Esophagus squamous epithelium (tissue), 5 donors: ENCODE data around the gene FGGY. TPM values are rescaled to one million over a fixed set of nuclear protein-coding genes. Genes with fewer than 3 reads are reported as not detected.

ENCODE experiments used
- DNase-seq: peaks from one replicate; lab custom pipeline; 2025; lab: John Stamatoyannopoulos, UW
- H3K27ac ChIP-seq, 4 donors: fragments of 200-600 bp; sonication (generic); one replicate each; pipeline ENCODE4 v1.5.1; 2016 to 2019; ENCODE audit warnings: mild to moderate bottlenecking in 1 of 4
- H3K27me3 ChIP-seq, 4 donors: fragments of 200-600 bp; sonication (generic); 1 replicate in 3 of 4; 2 replicates in 1 of 4; pipeline versions ENCODE4 v1.5.1 to v1.6.0; 2017 to 2021; ENCODE audit warnings: antibody characterized with exemption in 1 of 4
- H3K36me3 ChIP-seq, 3 donors: fragments of 200-600 bp; sonication (generic); one replicate each; pipeline ENCODE4 v1.5.1; 2016 to 2019
- H3K4me1 ChIP-seq, 3 donors: fragments of 200-600 bp; sonication (generic); one replicate each; pipeline ENCODE4 v1.5.1; 2017 to 2019
- H3K4me3 ChIP-seq, 4 donors: fragments of 200-600 bp; sonication (generic); 1 replicate in 3 of 4; 2 replicates in 1 of 4; pipeline ENCODE4 v1.5.1; 2016 to 2019; ENCODE audit warnings: mild to moderate bottlenecking in 2 of 4, moderate library complexity in 1 of 4
- H3K9me3 ChIP-seq, 3 donors: fragments of 200-600 bp; sonication (generic); one replicate each; pipeline ENCODE4 v1.5.1; 2016 to 2019
- POLR2A ChIP-seq, 4 donors: fragments of 450-650 bp; IDR thresholded peaks; one replicate each; pipeline ENCODE4 v1.6.1; 2017; ENCODE audit warnings: antibody characterized with exemption in 4 of 4, mild to moderate bottlenecking in 4 of 4, moderate library complexity in 3 of 4
- WGBS, 2 donors: methylation state at CpG; one replicate each; pipeline ENCODE4 v1.1.5; 2018; 5-methylcytosine and 5-hydroxymethylcytosine counted together
- intact Hi-C: fragments of 100-400 bp; cut with DNase I; formaldehyde crosslinking; loops from one replicate; pipeline ENCODE4 v1.15.0; 2022
- total RNA-seq, 4 donors: library from RNA; depleted of rRNA; stranded (reverse); fragments of >200 nt; gene quantifications; one replicate each; pipeline ENCODE4 v1.1.0, GENCODE V29; 2016
- TF ChIP-seq, protein P1 (sequence below), 6 experiments: fragments of 450-650 bp in 4 of 6; fragments of 200-600 bp in 2 of 6; sonication (generic) in 2 of 6; IDR thresholded peaks; one replicate each; pipeline ENCODE4 v1.5.1; 2016 to 2019; ENCODE audit warnings: antibody characterized with exemption in 6 of 6, mild to moderate bottlenecking in 4 of 6, moderate library complexity in 4 of 6
- donor health status: DM: yes; HTN: yes; CAD: no.

FGGY gene
- total RNA-seq, 4 donors from 2014 or later, result 6.0 to 18.1 (median 9.3) TPM

DNA sequence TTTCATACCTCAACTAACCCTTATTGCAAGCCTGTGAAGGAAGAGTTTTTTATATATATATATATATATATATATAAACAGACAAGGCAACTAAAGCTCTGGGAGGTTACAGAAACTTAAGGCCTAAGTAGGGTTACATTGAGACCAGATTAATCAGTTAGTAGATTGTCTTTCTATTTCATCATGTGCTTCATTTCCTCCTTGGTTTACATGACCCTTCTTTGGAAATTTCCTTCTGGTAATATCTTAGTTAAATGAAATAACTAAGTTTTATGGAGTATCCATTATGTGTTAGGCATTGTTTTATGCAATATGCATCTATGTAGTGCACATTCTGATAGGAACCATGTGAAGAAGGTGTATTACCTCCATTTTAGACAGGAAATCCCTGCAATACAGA, 112.7 kb downstream of the FGGY start:
- no peaks in the 10 kb centered on the region for H3K27me3 ChIP-seq
- H3K36me3 ChIP-seq, result no peaks in the 10 kb centered on the region
- H3K4me1 ChIP-seq, result peaks cover 0 to 8% (median 2%) of the 10 kb centered on the region in 3 donors
- no peak overlapping the region for H3K4me3 ChIP-seq
- intact Hi-C loops, result no loop called here
- TF ChIP-seq, protein P1, sequence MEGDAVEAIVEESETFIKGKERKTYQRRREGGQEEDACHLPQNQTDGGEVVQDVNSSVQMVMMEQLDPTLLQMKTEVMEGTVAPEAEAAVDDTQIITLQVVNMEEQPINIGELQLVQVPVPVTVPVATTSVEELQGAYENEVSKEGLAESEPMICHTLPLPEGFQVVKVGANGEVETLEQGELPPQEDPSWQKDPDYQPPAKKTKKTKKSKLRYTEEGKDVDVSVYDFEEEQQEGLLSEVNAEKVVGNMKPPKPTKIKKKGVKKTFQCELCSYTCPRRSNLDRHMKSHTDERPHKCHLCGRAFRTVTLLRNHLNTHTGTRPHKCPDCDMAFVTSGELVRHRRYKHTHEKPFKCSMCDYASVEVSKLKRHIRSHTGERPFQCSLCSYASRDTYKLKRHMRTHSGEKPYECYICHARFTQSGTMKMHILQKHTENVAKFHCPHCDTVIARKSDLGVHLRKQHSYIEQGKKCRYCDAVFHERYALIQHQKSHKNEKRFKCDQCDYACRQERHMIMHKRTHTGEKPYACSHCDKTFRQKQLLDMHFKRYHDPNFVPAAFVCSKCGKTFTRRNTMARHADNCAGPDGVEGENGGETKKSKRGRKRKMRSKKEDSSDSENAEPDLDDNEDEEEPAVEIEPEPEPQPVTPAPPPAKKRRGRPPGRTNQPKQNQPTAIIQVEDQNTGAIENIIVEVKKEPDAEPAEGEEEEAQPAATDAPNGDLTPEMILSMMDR (IDR thresholded peaks at IDR 0.05), result no peak
- no peak for TF ChIP-seq POLR2A (IDR thresholded peaks at IDR 0.05)
- no peaks in the 10 kb centered on the region for H3K9me3 ChIP-seq
- H3K27ac ChIP-seq, result no peak overlapping the region
- no peak for DNase-seq

DNA sequence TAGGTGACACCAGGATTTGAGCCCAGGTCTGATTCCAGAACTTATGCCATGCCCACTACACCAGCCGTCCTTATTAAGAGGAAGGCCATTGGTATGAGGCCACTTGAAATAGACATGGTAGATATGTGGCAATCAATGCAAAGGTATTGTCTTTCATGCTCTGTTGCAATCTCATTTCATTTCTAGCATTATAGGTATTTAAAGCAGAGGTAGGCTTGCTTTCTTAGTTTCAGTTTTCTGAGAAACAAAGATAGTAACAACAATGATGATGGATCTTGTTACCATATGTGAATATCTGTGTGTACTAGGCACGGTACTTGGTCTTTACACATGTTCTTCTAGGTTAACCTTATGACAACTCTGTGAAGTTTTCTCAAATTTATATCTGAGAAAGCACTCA, 113.1 kb downstream of the FGGY start:
- 93 to 95% methylated on average over 2 of the region's 2 CpGs for WGBS, 2 donors
- TF ChIP-seq POLR2A (IDR thresholded peaks at IDR 0.05), result no peak
- TF ChIP-seq, protein P1 (IDR thresholded peaks at IDR 0.05), result no peak
- intact Hi-C loops, result no loop called here
- Histone ChIP-seq H3K4me3 (no peak overlapping the region), H3K9me3 (no peaks in the 10 kb centered on the region), H3K36me3 (no peaks in the 10 kb centered on the region), H3K27me3 (no peaks in the 10 kb centered on the region), H3K4me1 (peaks cover 0 to 8% (median 2%) of the 10 kb centered on the region in 3 donors), H3K27ac (no peak overlapping the region)
- DNase-seq, result no peak

DNA sequence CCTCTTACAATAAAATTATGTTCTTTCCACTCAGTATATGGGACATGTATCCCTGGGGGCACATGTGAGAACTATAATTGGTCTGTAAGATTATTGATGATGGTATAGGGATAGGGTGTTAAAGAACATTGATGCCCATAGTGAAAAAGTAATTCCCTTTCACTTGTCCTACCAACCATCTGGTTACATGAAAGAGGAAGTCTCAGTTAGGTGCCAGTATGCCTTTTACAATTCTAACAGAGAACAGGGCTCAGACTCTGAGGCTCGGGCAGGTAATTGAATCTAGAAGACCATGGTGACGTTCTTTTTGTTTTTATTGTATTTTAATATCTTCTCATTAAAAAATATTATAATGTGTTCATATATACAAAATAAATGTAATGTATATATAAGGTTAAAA, 113.6 kb downstream of the FGGY start:
- WGBS, 2 donors, result 93 to 97% methylated on average over 2 of the region's 2 CpGs
- no peaks in the 10 kb centered on the region for H3K36me3 ChIP-seq
- TF ChIP-seq, protein P1 (IDR thresholded peaks at IDR 0.05), result no peak
- no peak for TF ChIP-seq POLR2A (IDR thresholded peaks at IDR 0.05)
- no peaks in the 10 kb centered on the region for H3K9me3 ChIP-seq
- intact Hi-C loops, result no loop called here
- no peak for DNase-seq
- no peaks in the 10 kb centered on the region for H3K27me3 ChIP-seq
- no peak overlapping the region for H3K4me3 ChIP-seq
- H3K4me1 ChIP-seq, result peaks cover 0 to 8% (median 2%) of the 10 kb centered on the region in 3 donors
- no peak overlapping the region for H3K27ac ChIP-seq

DNA sequence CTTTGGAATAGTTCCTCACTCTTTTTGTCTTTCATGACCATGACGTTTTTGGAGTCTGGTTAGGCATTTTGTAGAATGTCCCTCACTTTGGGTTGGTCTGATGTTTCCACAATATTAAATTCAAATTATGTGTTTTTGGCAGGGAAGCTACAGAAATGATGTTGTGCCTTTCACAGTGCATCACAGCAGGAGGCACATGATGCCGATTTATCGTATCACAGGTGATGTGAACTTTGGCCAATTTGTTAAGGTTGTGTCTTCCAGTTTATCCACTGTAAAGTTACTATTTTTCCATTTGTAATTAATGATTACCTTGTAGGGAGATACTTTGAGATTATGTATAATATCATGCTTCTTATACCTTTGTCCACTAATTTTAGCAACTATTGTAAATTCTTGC, 114.3 kb downstream of the FGGY start:
- no peak for DNase-seq
- Histone ChIP-seq H3K9me3 (no peaks in the 10 kb centered on the region), H3K4me1 (peaks cover 0 to 8% (median 2%) of the 10 kb centered on the region in 3 donors), H3K36me3 (no peaks in the 10 kb centered on the region), H3K27ac (no peak overlapping the region), H3K4me3 (no peak overlapping the region), H3K27me3 (no peaks in the 10 kb centered on the region)
- TF ChIP-seq POLR2A (IDR thresholded peaks at IDR 0.05), result no peak
- TF ChIP-seq, protein P1 (IDR thresholded peaks at IDR 0.05), result no peak
- WGBS, 2 donors, result 93% methylated on average over 3 of the region's 3 CpGs
- intact Hi-C loops, result no loop called here

DNA sequence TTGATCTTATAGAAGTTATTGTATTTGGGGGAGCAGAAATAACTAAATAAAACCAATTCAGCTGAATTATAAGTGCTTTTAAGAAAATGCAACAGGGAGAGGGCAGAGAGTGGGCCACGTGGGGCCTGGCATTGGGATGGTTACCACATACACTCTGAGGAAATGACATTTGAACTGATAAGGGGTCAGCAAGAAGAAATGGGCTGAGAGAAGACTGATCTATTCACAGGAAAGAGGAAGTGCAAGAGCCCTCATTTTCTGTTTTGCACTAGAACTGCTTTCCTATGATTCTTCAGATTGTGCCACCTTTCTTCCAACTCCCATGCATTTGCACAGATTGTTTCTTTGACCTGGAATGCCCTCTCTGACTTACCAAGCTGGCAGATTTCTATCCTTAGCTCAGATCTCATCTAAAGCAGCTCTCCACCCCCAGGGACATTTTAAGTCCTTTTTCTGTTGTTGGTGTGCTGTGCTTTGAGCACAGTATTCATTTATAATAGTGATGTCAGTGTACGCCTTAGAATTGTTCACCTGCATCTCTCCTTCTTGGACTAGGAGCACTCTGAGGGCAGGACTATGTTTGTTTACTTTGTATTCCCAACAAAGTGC, 115.9 kb downstream of the FGGY start:
- no peaks in the 10 kb centered on the region for H3K36me3 ChIP-seq
- no peak overlapping the region for H3K4me3 ChIP-seq
- TF ChIP-seq POLR2A (IDR thresholded peaks at IDR 0.05), result no peak
- TF ChIP-seq, protein P1 (IDR thresholded peaks at IDR 0.05), result no peak
- intact Hi-C loops, result no loop called here
- 72 to 84% methylated on average over 2 of the region's 2 CpGs for WGBS, 2 donors
- no peaks in the 10 kb centered on the region for H3K27me3 ChIP-seq
- H3K9me3 ChIP-seq, result no peaks in the 10 kb centered on the region
- H3K27ac ChIP-seq, result no peak overlapping the region
- DNase-seq, result no peak
- peaks cover 0 to 8% (median 2%) of the 10 kb centered on the region in 3 donors for H3K4me1 ChIP-seq
